H1 (cell line): Measurements from ENCODE around the gene MSMP. TPM values are rescaled to one million over a fixed set of nuclear protein-coding genes. Genes with fewer than 3 reads are reported as not detected.

ENCODE experiments used
- CHD1 ChIP-seq: IDR thresholded peaks from 2 replicates; pipeline ENCODE4 v1.6.1; 2012; ENCODE audit warnings: low read depth, low read length, improper control_type of control experiment
- polyA plus RNA-seq, 7 experiments: library from polyadenylated mRNA; depleted of rRNA in 3 of 7; stranded (reverse) in 5 of 7; unstranded in 2 of 7; fragments of >200 nt in 5 of 7; fragments of 200-250 nt in 2 of 7; gene quantifications; 1 replicate in 5 of 7; 2 replicates in 1 of 7; 4 replicates in 1 of 7; pipeline versions ENCODE4 v1.2.1 to v1.2.3, GENCODE V29; 2011 to 2013; ENCODE audit warnings: missing spikeins in 2 of 7, mixed read lengths in 2 of 7
- total RNA-seq: library from RNA; stranded (reverse); fragmentation: NEBNext Ultra II Directional; extraction: Animal tissue kit (Norgen Biotek cat#: 25700); gene quantifications from 2 replicates; pipeline ENCODE4 v1.2.1, GENCODE V29; 2021

The MSMP gene
- total and polyA plus RNA-seq, 2 of the 8 experiments (the other 6 are each of a cell fraction or from before 2014, with no cell fraction given) = 0.53 TPM; not detected in 1

- no peak for TF ChIP-seq CHD1
Observed at GRCh38 chr9:35793461-35793860, 39.4 kb upstream of the MSMP start (continued).
